T-helper 1 cell (primary cell): ENCODE data around the gene FAM181A.

Source experiments
- DNase-seq, 5 donors: peaks; one replicate each; pipeline ENCODE4 v3.0.0-alpha.2; 2012 to 2020

Gene FAM181A

GRCh38 chr14:93963692-93964091 is 36.5 kb downstream of the FAM181A start:
- peak in 1 of 5 donors; percentile 65 for DNase-seq

DNA sequence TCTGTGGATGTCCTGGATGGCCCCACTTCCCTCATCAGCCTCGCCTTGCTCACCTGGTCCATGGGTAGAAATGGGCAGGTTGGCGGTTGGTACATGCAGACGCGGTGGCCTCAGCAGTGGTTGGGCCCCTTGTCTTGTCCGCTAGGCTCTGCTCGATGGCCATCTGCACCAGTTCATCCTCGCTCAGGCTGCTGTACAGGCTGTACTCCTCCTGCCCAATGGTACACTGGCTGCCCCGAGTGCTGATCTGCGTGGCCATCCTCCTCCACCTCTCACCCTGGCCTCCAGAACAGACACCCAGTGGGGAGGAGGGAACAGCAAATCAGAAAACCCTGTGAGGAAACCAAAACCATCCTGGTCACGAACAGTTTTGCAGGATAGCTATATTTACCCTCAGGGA is 37.1 kb downstream of the FAM181A start:
- DNase-seq = no peak

- DNase-seq = no peak
Measured at GRCh38 chr14:93964820-93965286, 37.7 kb downstream of the FAM181A start.

DNA sequence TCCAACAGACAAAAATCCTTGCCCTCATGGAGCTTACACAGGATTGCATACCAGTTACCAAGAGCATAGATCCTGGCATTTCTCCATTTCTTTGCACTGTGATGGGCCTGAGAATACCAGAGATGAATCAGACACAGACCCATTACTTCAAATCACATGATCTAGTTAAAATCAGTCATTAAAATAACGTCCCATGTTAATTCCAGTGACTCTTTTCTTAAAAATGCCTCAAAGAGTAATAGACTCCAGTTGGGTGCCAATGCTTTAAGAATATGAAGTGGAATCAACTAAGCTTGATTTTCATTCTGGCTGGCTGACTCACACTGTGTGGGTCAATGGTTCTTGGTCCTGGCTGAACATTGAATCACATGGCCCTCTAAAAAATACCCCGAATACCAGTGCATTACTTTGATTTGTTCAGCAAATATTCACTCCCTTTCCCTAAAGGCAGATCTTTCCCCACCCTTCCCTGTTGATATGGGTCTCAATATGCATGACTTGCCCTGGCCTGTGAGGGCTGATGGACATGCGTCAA is 38.2 kb downstream of the FAM181A start:
- no peak for DNase-seq

DNA sequence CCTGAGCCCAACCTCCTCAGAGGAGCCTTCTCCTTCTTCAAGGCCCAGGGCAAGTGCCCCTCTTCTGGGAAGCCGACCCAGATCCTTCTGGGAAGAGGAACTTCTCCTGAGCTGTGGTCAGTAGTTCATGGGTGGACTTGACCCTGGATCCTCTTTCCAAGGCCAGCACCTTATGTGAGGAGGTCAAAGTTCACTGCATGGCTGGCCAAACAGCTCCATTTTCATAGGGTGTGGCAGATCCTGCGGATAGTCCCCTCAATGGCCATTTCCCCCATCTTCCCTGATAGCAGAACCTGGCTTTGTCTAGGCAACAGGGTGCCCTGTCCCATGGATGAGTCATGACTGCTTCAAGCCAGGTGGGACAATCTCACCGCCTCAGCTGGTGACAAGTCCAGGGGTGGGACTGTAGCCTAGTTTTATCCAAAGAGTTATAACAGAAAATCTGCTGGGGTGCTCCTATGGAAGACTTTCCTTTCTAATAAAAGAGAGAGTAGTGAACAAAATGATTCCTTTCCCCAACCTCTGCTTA is 38.9 kb downstream of the FAM181A start:
- DNase-seq = no peak

DNA sequence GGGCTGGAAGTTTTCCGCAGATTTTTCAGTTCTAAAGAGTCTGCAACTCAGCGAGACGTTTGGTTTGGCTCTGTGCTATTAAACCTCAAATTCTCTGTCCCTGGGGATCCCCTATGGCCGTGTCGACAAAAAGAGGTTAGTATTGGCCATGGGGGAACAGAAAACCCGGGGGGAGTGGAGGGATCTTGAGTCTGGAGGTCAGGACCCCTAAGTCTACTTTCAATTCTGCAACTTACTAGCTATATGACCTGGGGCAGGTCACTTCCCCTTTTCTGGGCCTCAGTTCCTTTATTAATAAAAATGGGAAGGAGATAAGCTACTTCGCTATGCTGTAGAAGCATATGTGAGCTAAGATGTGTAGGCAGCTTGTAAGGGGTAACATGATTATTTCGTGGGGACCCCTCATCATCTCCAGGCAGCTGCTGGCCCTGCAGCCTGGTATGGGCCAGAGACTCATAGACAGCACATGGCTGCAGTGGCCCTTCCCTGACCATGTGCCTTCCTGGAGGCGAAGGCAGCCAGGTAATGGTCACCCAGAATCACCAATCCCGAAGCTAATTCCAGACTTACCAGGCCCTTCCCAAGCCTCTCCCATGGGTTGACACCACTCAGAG is 40.6 kb downstream of the FAM181A start:
- DNase-seq = no peak

GRCh38 chr14:93969082-93969828 is 42.1 kb downstream of the FAM181A start:
- DNase-seq = no peak

DNA sequence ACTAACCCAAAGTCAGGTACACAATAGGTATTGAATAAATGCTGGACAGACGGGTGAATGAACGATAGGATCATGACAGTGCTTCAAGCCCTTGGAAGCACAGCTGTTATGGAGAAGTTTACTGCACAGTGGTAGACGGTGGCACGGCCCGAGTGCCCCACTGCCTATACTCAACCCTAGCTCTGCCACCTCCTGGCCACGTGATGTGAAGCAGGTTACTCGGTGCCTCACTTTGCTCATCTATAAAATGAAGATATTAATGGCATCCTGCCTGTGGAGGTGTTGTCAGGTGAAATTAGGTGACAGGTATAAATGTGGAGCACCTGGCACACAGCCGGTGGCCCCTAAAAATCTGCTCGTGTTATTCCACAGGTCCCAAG is 43.4 kb downstream of the FAM181A start:
- peak; percentile 43 to 83 (median 57) for DNase-seq

- DNase-seq = peak in 3 of 5 donors; percentile 20 to 80 (median 22)
Measured at GRCh38 chr14:93970965-93971634, 44.0 kb downstream of the FAM181A start.

- DNase-seq = peak in 1 of 5 donors; percentile 71
Measured at GRCh38 chr14:93971635-93972027, 44.5 kb downstream of the FAM181A start.

GRCh38 chr14:93972618-93973205 is 45.6 kb downstream of the FAM181A start:
- DNase-seq = peak in 1 of 5 donors; percentile 64

DNA sequence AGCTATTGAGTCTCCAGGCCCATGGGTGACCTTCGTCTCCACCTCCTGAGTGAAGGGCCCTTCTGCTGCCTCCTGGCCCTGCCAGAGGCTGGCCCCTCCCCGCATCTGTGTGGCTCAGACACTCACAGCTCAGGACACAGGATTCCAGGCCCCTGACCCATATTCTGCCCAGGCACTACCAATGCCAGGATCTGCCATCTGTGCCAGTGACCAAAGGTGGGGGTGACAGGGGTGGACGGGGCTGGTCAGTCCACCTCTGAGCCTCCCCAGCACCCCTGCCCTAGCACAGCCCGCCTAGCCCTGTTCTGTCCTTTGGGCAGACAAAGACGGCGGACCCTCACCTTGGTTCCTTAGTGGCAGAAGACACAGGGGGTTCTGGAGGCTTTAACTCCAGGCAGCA is 46.5 kb downstream of the FAM181A start:
- no peak for DNase-seq

DNA sequence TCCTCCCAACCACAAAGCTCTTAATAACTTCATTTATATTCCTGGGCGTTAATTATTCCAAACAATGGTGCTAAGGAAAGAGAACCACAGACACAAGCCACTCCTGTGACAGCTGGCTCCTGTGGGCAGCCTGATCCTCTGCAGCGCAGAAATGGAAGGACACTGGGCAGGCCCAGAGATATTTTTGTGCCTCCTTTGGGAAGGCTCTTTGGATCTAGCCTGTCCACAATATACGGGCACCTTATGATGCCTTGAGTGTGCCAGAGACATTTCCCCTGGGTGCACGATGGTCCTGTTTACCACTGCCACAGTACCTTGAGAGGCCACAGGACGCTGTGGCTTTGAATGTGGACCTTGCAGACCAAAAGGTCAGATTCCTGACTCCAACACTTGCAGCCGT is 47.2 kb downstream of the FAM181A start:
- no peak for DNase-seq

DNA sequence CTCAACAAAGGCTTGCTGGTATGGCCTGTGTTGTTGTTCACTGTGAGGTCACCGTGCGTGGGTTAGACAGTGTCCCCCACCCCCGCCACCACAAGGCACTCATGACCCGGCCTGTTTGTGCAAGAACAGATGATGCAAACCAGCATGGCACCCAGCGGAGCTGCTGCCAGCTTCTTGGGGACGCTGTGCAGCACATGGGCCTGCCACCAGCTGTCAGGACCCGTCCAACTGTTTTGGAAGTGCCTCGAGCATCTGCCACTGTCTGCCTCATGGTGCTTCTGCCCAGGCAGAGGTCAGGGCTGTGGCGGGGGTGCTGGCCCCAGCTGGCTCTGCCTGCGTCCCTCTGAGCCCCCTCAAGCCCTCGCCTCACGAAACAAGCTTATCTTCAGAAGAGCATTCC is 47.7 kb downstream of the FAM181A start:
- no peak for DNase-seq

DNA sequence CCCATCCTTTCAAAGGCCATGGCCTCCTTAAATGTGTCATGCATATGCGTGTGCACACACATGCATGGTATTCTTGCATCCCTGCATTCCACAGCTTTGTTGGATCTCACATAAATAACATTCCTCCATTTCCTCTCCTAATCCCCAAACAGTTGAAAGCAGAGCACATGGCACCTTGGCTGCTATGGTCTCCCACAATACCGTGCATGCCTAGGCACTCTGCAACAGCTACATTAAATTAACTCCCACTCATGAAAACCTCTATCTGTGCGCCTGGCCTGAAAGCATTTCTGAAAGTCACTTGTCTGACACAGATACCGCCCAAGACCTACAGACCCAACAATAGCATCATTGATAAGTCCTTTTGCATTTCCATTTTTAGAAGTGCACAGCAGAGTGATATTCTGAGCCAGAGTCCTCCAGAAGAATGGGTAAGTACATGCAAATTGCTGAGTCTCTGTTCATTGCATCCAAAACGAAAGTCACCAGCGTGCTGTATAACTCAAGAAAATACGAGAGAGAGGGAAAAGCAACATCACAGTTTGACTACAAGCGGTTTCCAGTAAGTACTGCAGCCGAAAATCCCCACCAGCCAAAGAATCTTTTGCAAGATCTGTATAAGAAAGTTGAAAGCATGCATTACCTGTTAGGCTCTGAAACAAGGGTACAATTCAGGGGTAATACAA is 48.8 kb downstream of the FAM181A start:
- peak in 1 of 5 donors; percentile 84 for DNase-seq

DNA sequence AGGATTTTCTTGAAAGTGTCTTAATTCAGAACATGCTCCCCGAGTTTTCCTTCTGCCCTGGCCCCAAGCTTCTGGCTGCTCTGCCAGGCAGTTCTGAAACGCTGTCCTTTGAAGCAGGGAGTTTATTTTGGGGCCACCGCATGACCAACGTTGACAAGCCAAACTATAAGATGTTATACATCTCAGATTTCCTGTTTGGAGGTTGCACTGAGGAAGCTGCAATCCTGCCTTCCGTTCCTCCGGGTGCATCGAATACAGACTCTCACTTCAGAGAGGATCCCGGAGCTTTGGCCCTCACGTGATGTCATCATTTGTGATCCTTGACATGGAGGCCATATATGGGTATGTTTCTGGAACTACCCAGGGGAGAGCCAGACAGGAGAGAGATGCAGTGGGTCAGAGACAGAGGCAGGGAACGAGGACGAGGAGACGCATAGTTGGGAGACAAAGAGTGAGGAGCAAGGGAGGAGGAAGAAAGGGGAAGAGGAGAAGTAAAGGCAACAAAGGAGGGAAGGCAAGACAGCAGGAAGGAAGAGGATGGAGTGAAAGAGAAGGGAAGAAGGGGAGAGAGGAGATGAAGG is 49.4 kb downstream of the FAM181A start, which contains the start of gene ASB2:
ASB2 (minus strand) TSS at position 94 of the 581 bp plus-strand sequence. CDS start 12,031 bp downstream, outside the sequence.
- DNase-seq = peak in 1 of 5 donors; percentile 79

DNA sequence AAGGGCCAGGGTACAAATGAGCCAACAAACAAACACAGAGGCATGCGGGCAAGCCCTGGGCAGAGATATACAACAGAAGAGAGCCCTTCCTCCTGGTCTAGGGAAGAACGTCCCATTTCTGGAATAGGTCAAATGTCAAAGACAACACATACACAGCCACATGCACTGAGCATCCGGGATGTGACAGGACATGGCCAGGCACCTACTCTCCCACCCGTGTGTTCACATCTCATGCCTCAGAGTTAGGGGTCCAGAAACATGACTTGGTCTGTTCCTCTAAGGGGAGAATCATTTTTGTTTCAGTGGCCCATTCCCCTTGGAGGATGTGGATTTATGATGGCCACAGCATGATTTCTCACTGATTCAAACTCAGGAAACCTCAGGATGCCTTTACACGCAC is 50.0 kb downstream of the FAM181A start:
- no peak for DNase-seq

- DNase-seq = peak; percentile 28 to 95 (median 53)
Measured at GRCh38 chr14:93977790-93978581, 50.8 kb downstream of the FAM181A start.

GRCh38 chr14:93978735-93979134 is 51.6 kb downstream of the FAM181A start:
- DNase-seq = no peak
